Embryonic facial prominence (tissue), 1 donor: ENCODE results near the gene BDKRB1.

Experiments
- DNase-seq: peaks from one replicate; pipeline ENCODE4 v3.0.0-alpha.2; 2016; ENCODE audit errors: extremely low spot score

BDKRB1 gene

DNA sequence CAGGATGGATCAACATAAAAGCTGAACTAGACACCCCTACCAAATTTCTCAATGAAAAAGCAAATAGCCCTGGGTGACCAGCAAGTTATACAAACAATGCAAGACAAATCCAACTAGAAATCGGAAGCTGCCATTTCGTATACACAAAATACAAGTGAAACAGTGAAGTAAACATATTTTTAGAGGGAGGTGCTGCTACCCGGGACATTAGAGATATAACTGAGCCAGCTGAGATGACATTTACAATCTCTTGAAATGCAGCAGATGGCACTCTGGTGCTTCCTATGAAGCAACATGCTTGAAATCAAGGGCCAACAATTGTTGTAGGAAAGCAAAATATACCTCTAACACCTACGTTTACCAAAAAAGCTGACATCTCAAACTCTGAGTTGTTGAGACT is 25.5 kb downstream of the BDKRB1 start:
- DNase-seq, result no peak

- no peak for DNase-seq
These were observed 28.0 kb downstream of the BDKRB1 start for GRCh38 chr14:96284008-96284407.

DNA sequence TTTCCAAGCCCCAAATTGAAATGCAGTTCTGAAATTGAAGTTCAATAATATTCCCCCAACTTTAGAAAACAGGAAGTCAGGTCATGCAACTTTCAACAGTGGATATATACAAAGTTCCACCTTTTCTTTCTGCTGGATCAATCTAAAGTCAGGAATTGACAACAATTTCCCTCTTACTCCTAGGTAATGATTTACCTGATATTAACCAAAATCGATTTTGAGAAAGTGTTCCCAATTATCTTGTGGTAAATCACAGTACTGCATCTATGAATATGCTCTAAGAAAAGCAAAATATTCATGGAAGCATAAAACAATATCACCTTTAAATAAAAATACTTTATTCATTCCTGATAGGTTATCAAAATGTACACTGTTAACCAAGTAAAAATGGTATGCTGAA is 28.4 kb downstream of the BDKRB1 start:
- no peak for DNase-seq

- no peak for DNase-seq
These were observed 29.7 kb downstream of the BDKRB1 start for GRCh38 chr14:96285667-96286066.

- DNase-seq, result no peak
These were observed 30.2 kb downstream of the BDKRB1 start for GRCh38 chr14:96286251-96286650.

DNA sequence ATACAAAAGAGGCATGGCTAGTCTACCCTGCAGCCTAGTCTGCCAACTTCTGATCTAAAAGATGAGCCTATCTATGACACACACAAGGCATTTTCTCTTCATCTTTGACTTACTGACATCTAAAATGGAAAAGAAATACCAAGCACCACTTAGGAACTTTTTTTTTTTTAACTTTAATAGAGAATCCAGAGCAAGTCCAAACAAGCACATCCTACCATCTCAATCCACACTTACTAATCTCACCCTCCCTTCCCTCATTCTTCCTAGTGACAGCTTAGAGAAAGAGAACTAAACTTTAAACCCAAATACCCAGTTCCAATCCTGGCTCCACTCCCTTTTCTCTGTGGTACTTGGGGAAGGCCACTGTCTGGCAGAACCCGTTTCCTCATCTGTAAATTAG is 31.8 kb downstream of the BDKRB1 start:
- no peak for DNase-seq

- no peak for DNase-seq
These were observed 38.2 kb downstream of the BDKRB1 start for GRCh38 chr14:96294246-96294645.

- no peak for DNase-seq
These were observed 41.0 kb downstream of the BDKRB1 start for GRCh38 chr14:96297000-96297399.

GRCh38 chr14:96297997-96298515 is 42.0 kb downstream of the BDKRB1 start:
- no peak for DNase-seq

DNA sequence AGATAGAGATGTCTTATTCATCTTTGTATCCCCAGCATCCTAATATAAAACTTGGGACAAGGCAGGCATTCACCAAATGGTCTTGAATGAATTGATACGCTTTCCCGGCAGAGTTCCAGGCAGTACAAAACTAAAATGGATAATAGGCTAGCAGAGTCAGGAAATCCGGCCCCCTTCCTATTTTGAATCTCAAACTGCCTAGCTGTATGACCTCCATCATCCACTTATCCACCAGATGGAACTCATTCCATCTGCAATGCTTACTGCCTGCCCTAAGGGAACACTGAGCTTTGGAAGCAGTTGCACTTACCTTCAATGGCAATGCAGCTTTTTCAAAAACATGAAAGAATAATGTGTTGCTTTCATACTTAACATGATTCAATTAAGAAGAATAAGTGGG is 43.4 kb downstream of the BDKRB1 start:
- no peak for DNase-seq

DNA sequence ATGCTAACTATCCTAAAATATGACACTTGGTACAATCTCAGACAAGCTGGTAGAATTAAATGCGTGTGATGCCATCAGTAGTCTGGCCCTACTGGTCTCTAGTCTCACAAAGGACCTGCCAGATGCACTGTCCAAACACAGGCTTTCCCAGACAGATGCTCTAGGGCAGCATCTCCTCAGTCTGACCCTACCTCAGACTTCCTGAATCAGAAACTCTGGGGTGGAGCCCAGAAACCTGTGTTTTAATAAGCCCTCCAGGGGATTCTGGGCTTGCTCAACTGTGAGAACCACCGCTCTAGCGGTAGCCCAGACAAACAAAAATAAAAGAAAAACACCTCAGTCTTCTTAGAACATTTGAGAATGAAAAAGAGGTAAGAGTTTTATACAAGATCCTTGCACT is 48.0 kb downstream of the BDKRB1 start:
- no peak for DNase-seq

GRCh38 chr14:96304956-96305355 is 48.9 kb downstream of the BDKRB1 start:
- no peak for DNase-seq

GRCh38 chr14:96307434-96307833 is 51.4 kb downstream of the BDKRB1 start:
- no peak for DNase-seq

- DNase-seq, result no peak
These were observed 53.3 kb downstream of the BDKRB1 start for GRCh38 chr14:96309133-96309895.

DNA sequence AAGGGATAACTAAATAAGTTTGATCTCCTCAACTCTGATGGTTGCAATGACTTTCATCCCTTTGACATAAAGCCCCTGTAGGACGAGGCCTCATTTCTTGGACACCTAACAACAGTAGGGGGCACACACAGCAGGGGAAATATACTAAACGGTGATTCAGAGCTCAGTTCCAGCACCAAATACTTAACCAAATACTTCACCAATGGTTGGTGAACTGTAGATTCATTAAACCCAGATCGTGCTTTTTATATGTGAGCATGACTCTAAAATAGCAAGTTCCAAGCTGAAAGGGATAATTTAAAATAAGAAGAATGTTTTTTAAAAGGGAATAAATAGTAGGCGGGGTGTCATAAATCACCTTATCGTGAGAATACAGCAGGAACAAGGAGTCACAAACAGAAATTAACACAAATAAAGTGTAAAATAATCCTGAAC is 53.9 kb downstream of the BDKRB1 start:
- no peak for DNase-seq

- DNase-seq, result no peak
These were observed 54.9 kb downstream of the BDKRB1 start for GRCh38 chr14:96310906-96311305.
